Hair follicular keratinocyte (primary cell): ENCODE results near the gene TARM1. TPM values are rescaled to one million over a fixed set of nuclear protein-coding genes. Genes with fewer than 3 reads are reported as not detected.

Source experiments
- total RNA-seq: library from RNA; depleted of rRNA; stranded (reverse); fragments of >200 nt; gene quantifications from 2 replicates; pipeline ENCODE4 v1.2.3, GENCODE V29; 2015

Gene TARM1
- total RNA-seq = not detected in 2 replicates

DNA sequence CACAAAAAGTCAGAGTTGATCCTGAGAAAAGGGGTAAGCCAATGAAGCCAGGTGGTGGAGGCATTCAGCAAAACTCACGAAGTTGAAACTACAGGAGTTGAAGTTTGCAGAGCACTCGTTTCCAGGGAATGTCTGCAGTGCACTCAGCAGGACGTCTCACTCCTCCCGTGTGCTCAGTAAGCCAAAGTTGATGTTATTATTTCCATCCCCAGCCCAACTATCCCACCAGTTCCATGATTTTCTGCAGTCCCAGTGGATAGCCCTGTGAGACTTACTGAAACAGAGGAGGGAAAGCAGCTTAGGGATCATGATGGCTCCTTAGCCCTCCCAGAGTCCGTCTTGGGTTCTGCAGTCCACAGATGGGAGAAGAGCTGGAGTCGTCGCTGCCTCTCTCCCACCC, at the start of gene TARM1:
TARM1 (minus strand) TSS at position 334 of the 400 bp plus-strand sequence; CDS start at position 309, 25 bp downstream.

DNA sequence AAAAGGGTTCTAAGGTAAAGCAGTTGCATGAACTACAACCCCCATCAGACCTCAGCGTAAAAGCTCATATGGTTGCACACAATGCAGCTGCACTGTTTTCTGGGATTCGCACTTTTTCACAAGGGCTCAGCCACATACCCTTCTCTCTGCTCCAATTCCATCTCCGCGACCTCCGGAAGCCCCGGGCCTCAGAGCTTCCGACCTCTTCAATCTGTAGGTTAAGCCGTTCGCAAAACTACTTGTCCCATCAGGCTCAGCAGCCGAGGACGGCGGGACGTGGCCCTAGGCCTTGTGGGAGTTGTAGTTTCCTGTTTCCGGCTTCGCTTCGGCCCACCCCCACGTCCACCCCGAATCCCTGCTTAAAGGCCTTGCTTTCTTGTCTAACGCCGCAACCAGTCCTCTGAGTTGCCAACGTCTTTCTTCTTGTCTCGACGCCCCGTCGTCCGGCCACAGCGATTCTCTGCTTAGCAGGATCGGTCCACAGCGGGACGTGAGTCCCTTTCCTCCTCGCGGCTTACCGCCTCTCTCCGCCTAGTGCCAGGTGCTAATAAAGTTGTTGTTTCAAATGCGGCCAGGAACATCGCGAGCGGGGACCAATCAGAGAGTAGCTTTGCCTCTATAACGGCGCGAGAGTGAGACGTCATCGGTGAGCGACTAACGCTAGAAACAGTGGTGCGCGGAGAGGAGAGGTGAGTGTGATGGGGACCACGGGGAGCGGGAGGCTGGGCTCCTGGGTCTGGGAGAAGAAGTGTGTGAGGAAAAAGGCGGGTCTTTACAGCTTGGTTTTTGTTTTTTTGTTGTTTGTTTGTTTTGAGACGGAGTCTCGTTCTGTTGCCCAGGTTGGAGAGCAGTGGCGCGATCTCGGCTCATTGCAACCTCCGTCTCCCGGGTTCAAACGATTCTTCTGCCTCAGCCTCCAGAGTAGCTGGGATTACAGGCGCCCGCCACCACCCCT, 34.2 kb upstream of the TARM1 start, which contains the start of the genes PRPF31 and TFPT:
PRPF31 (plus strand) TSS at position 646 of the 955 bp plus-strand sequence. CDS start 2,525 bp downstream, outside the sequence.
TFPT (minus strand) TSS at position 549 of the 955 bp plus-strand sequence; CDS start at position 161, 388 bp downstream.

DNA sequence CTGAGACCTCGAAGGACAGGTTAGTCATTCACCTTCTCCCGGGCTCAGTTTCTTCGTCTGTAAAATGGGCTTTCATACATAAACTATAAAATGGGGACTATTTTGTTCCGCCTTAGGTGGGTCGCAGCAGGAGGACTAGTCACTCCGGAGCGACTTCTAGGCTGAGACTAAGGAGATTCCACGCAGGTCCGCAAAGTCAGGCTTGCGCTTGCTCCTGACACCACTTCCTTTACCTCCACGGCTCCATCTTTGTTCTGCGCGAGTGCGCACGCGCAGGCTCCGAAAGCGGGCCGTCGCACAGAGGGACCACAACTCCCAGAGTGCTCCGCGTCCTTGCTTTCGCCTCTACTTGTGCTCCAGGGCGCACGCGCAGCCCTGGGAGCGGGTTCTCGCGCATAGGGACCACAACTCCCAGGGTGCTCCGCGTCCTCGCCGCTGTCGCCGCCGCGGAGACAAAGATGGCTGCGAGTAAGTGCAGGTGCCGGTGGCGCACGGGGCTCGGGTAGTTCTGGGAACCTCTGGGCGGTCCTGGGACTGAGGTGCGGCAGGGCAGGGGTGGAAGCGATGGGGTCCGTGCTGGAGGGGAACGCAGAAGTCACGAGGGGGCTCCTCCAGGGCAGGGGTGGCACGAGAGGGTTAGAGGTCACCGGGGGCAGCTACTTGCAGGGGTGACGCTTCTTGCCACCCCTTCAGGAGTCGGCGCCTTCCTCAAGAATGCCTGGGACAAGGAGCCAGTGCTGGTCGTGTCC, 21.4 kb upstream of the TARM1 start, which contains the start of gene NDUFA3:
NDUFA3 (plus strand) TSS at position 435 of the 749 bp plus-strand sequence; CDS start at position 459, 24 bp downstream.

DNA sequence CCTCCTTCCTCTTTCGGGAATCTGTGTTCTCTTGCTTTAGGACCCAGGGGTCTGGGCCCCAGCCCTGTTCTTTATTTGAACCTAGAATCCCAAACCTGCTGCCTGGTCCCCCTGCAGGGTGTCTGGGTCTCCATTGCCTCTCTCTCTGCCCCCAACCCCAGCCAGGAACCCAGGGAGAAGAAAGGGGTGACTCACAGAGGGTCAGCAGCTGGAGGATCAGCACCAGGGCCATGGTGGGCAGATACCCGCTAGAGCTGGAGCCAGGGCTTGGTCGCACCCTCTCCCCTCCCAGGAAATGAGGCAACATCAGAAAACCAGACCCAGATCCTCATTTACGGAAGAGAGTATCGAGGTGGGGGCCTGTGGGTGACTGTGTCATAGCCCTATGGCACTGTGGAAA, 19.4 kb upstream of the TARM1 start, which contains the start of gene OSCAR:
OSCAR (minus strand) TSS at position 243 of the 400 bp plus-strand sequence; CDS start at position 232, 11 bp downstream.

DNA sequence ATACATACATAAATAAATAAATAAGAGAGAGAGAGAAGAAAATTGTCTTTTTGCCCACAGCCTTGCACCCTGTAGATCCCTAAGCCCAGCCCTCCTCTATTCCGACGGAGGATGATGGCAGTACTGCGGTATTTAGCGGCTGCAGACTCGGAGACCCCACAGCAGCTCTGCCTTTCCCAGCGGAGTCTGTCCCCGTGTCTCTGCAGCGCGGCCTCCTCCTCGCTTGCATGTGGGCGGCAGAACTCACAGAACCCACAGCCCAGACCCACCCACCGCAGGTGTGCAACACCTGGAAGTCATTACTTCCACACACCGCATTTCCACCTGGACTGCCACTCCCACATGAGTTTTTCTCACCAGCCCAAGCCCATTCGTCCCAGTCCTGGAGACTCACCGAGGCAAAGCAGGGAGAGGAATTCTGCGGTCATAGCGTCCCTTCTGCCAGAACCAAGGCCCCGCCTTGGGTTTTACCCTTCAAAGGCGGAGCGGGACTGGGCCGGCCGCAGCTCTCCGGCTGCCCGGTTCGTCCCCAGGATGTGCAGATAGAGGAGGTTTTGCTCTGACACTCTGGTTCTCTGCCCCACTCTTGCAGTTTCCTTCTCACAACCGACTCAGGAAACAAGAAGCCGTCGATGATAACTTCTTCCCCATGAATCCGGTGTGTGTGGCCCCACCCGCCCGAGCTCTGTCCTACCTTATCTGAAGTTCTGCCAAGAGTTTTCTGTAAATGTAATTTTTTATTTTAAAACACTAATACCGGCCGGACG, 17.6 kb downstream of the TARM1 start, which contains the start of gene VSTM1:
VSTM1 (minus strand) TSS at position 548 of the 767 bp plus-strand sequence; CDS start at position 428, 120 bp downstream.

Other genes starting within 250 kb of the TARM1 start
- gene MYADM, start 213.5 kb downstream of the TARM1 start, total RNA-seq = 23.2 and 29.8 TPM in 2 replicates
- not detected in 2 replicates for gene PRKCG, start 199.2 kb downstream of the TARM1 start, total RNA-seq
- gene CACNG7, start 172.1 kb downstream of the TARM1 start, total RNA-seq = not detected in 2 replicates
- not detected in 2 replicates for gene CACNG8, start 118.4 kb downstream of the TARM1 start, total RNA-seq
- not detected in 2 replicates for gene CACNG6, start 89.7 kb downstream of the TARM1 start, total RNA-seq
- gene VSTM1, start 17.5 kb downstream of the TARM1 start, total RNA-seq = not detected in 2 replicates
- 0.70 and 1.7 TPM in 2 replicates for gene OSCAR, start 19.4 kb upstream of the TARM1 start, total RNA-seq
- gene NDUFA3, start 21.5 kb upstream of the TARM1 start, total RNA-seq = 25.6 and 48.0 TPM in 2 replicates
- 9.0 and 18.6 TPM in 2 replicates for gene TFPT, start 34.3 kb upstream of the TARM1 start, total RNA-seq
- gene PRPF31, start 34.4 kb upstream of the TARM1 start, total RNA-seq = 44.2 and 74.0 TPM in 2 replicates
- gene CNOT3, start 56.4 kb upstream of the TARM1 start, total RNA-seq = 12.9 and 18.3 TPM in 2 replicates
- 7.2 and 8.3 TPM in 2 replicates for gene LENG1, start 78.4 kb upstream of the TARM1 start, total RNA-seq
- 6.6 and 22.6 TPM in 2 replicates for gene TMC4, start 91.8 kb upstream of the TARM1 start, total RNA-seq
- 73.7 and 97.3 TPM in 2 replicates for gene MBOAT7, start 108.2 kb upstream of the TARM1 start, total RNA-seq
- 140 and 179 TPM in 2 replicates for gene TSEN34, start 109.9 kb upstream of the TARM1 start, total RNA-seq
- 2,479 and 2,533 TPM in 2 replicates for gene RPS9, start 119.5 kb upstream of the TARM1 start, total RNA-seq
- gene LILRB3, start 141.6 kb upstream of the TARM1 start, total RNA-seq = not detected in 2 replicates
- gene LILRA6, start 161.4 kb upstream of the TARM1 start, total RNA-seq = not detected in 2 replicates
- not detected in 2 replicates for gene LILRB5, start 175.9 kb upstream of the TARM1 start, total RNA-seq
- gene LILRB2, start 199.7 kb upstream of the TARM1 start, total RNA-seq = not detected in 2 replicates
- not detected in 2 replicates for gene LILRA5, start 231.8 kb upstream of the TARM1 start, total RNA-seq